ENCODE data around the gene ABCC8. TPM values are rescaled to one million over a fixed set of nuclear protein-coding genes. Genes with fewer than 3 reads are reported as not detected.

Gene ABCC8
- total and polyA plus RNA-seq, 10 of the 15 experiments (the other 5 are each of a cell fraction or from before 2014, with no cell fraction given), result not detected

GRCh38 chr11:17494019-17494418 is 17.4 kb upstream of the ABCC8 start:
- H3K27me3 ChIP-seq (replicated peaks in 1 of 2; ENCODE audit: control insufficient read depth in 2 of 2, insufficient read depth in 2 of 2, low read length in 1 of 2), result peaks cover 0 to 4% of the 10 kb centered on the region in 2 experiments; a peak in 3 of 4 replicates
- ChIA-PET SMC1A (ENCODE audit: uncharacterized antibody, unreplicated experiment) (interaction anchor here (0.7 kb wide), 1 partner anchor 874 kb away, joined by 3 read pairs; no protein-coding TSS in a partner anchor), POLR2A (interaction anchor here (0.5 kb wide), 1 partner anchor 932 kb away, joined by 3 read pairs; no protein-coding TSS in a partner anchor), RAD21 (ENCODE audit: unreplicated experiment) (no interaction called here), CTCF (interaction anchor here (1.1 to 1.7 kb wide), 2 partner anchors 109 to 264 kb away, joined by 3 to 5 read pairs; no protein-coding TSS in a partner anchor)
- H3K27ac ChIP-seq (ENCODE audit: control insufficient read depth, insufficient read depth), result no peak overlapping the region
- no peak overlapping the region for H3K9ac ChIP-seq (ENCODE audit: control insufficient read depth, insufficient read depth, low read length)
- in situ Hi-C loops (cut with MboI) (no loop called here), intact Hi-C loops (cut with micrococcal nuclease; ENCODE audit: unreplicated experiment) (no loop called here)
- no peak overlapping the region for H2AFZ ChIP-seq (ENCODE audit: control insufficient read depth, low read depth, low read length)
- DNase-seq (ENCODE audit: low read depth, low spot score) (no peak), ATAC-seq (no peak), FAIRE-seq (no peak)
- no peaks in the 10 kb centered on the region for H4K20me1 ChIP-seq (ENCODE audit: control insufficient read depth, insufficient read depth)
- BruUV-seq (replicated peaks), result no TSS peak
- no peaks in the 10 kb centered on the region for H3K9me3 ChIP-seq (replicated peaks; ENCODE audit: control insufficient read depth, insufficient read depth, low read length)
- H3K4me2 ChIP-seq (ENCODE audit: control insufficient read depth, insufficient read depth), result no peak overlapping the region
- H3K4me1 ChIP-seq (ENCODE audit: control insufficient read depth, insufficient read depth, low read length), result no peaks in the 10 kb centered on the region
- H3K4me3 ChIP-seq, result no peak overlapping the region
- no peaks in the 10 kb centered on the region for H3K79me2 ChIP-seq (ENCODE audit: control insufficient read depth, insufficient read depth, low read length)
- TF ChIP-seq SREBF2 (IDR thresholded peaks at IDR 0.05; ENCODE audit: low read length) (no peak), MXI1 (IDR thresholded peaks at IDR 0.05; ENCODE audit: low read depth, low read length) (no peak), SIN3A (IDR thresholded peaks at IDR 0.05; ENCODE audit: low read depth, low read length) (no peak)
- WGBS (ENCODE audit: insufficient coverage, insufficient replicate concordance, low lambda C conversion rate, missing lambda C conversion rate), result 35% methylated on average over 6 of the region's 6 CpGs
- H3K36me3 ChIP-seq (ENCODE audit: control insufficient read depth in 2 of 2, insufficient read depth in 2 of 2, low read length in 1 of 2), result no peaks in the 10 kb centered on the region

GRCh38 chr11:17490938-17491337 is 14.3 kb upstream of the ABCC8 start:
- in situ Hi-C loops (cut with MboI) (no loop called here), intact Hi-C loops (cut with micrococcal nuclease; ENCODE audit: unreplicated experiment) (no loop called here)
- Histone ChIP-seq H3K27me3 (replicated peaks in 1 of 2; ENCODE audit: control insufficient read depth in 2 of 2, insufficient read depth in 2 of 2, low read length in 1 of 2) (peaks cover 0 to 3% of the 10 kb centered on the region in 2 experiments; a peak in 1 of 4 replicates), H3K79me2 (ENCODE audit: control insufficient read depth, insufficient read depth, low read length) (no peaks in the 10 kb centered on the region), H3K4me3 (no peak overlapping the region), H3K9me3 (replicated peaks; ENCODE audit: control insufficient read depth, insufficient read depth, low read length) (no peaks in the 10 kb centered on the region), H4K20me1 (ENCODE audit: control insufficient read depth, insufficient read depth) (no peaks in the 10 kb centered on the region), H3K9ac (ENCODE audit: control insufficient read depth, insufficient read depth, low read length) (no peak overlapping the region), H3K27ac (ENCODE audit: control insufficient read depth, insufficient read depth) (no peak overlapping the region), H3K4me2 (ENCODE audit: control insufficient read depth, insufficient read depth) (no peak overlapping the region), H3K4me1 (ENCODE audit: control insufficient read depth, insufficient read depth, low read length) (no peaks in the 10 kb centered on the region), H2AFZ (ENCODE audit: control insufficient read depth, low read depth, low read length) (no peak overlapping the region), H3K36me3 (ENCODE audit: control insufficient read depth in 2 of 2, insufficient read depth in 2 of 2, low read length in 1 of 2) (no peaks in the 10 kb centered on the region)
- RAD21 ChIA-PET (ENCODE audit: unreplicated experiment), result no interaction called here
- FAIRE-seq (no peak), ATAC-seq (no peak), DNase-seq (ENCODE audit: low read depth, low spot score) (no peak)
- CTCF ChIA-PET, result no interaction called here
- SMC1A ChIA-PET (ENCODE audit: uncharacterized antibody, unreplicated experiment), result no interaction called here
- no peak for TF ChIP-seq POU2F2 (IDR thresholded peaks at IDR 0.05; ENCODE audit: borderline replicate concordance, low read depth, low read length)
- no peak for TF ChIP-seq KDM1A (IDR thresholded peaks at IDR 0.05; ENCODE audit: borderline replicate concordance)
- TF ChIP-seq MTA3 (IDR thresholded peaks at IDR 0.05; ENCODE audit: borderline replicate concordance, low read length), result no peak
- TF ChIP-seq GATAD2B (conservative IDR thresholded peaks at IDR 0.05; ENCODE audit: low read depth), result no peak
- TF ChIP-seq SMARCA5 (IDR thresholded peaks at IDR 0.05), result no peak
- no TSS peak for BruUV-seq (replicated peaks)
- 43% methylated on average over 4 of the region's 4 CpGs for WGBS (ENCODE audit: insufficient coverage, insufficient replicate concordance, low lambda C conversion rate, missing lambda C conversion rate)
- POLR2A ChIA-PET, result no interaction called here
